ENCODE data around the gene KLF17.

The KLF17 gene

DNA sequence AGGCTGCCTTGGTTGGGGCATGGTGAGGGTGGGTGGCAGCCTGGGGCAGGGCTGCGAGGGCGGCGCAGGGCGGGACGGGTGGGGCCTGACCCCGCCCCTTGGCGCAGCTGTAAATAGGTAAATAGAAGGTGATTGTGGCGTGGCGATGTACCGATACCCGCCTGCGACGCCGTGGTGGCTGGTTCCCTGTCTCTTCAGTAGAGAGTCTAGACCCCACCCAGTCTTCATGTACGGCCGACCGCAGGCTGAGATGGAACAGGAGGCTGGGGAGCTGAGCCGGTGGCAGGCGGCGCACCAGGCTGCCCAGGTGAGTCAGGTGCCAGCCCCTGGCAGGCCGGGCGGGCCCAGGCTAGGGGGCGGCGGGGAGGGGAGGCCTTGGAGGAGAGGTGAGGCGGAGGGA is at the start of gene KLF17:
Gene KLF17 (plus strand): TSS at position 140 of the 400 bp plus-strand sequence. CDS start 87 bp downstream, at position 227.
- DNase-seq (ENCODE audit: low read depth in 2 of 2) = no peak

DNA sequence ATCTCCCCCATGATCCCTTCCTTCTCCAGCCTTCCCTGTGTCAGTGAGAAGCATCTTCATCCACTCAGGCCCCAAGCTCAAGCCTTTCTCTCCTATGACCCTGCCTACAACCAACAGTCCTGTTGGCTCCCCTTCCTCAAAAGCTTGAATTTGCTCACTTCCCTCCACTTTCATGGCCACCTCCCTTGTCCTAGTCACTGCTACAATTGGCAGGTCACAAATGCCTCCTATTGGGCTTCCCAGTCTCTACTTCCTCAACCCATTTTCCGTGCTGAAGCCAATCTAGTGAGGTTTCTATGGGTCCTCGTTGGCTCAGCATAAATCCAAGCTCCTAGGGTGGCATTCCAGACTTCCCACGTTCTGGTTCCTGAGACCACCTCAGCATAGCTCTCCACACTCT is 47.2 kb upstream of the KLF17 start:
- DNase-seq (ENCODE audit: low read depth in 2 of 2) = no peak

GRCh38 chr1:44072204-44072603 is 46.4 kb upstream of the KLF17 start:
- no peak for DNase-seq (ENCODE audit: low read depth in 2 of 2)

DNA sequence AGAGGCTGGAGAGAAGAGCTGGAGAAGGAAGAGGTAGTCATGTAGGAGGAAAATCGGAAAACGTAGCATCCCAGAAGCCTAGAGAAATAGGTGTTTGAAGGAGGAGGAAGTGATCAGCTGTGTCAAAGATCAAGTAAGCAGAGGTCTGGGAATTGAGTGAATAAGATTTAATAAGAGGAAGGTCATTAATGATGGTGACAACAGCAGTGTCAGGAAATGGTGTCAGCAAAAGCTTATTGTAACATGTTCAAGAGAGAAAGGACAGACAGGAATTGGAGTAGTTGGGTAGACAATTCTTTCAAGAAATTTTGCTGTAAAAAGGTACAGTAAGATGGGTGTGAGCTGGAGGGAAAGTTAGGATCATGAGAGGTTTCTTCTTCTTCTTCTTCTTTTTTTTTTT is 45.8 kb upstream of the KLF17 start:
- no peak for DNase-seq (ENCODE audit: low read depth in 2 of 2)

DNA sequence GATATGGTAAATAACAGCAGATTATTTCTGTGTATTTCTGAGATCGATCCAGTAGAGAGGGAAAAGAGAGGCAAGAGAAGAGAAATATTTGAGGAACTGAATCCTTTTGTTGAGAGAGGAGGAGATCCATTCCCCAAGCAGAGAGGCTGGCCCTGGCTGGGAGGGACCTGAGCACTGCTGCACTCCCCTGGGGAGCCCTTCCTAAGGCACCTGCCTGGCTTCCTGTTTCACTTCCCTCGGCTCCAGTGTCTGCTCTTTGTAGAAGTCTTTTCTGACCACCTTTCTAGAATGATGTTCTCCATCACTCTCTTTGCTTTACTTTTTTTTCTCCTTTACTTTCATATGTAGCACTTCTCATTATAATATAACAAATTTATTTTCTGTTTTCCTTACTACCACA is 45.1 kb upstream of the KLF17 start:
- DNase-seq (ENCODE audit: low read depth in 2 of 2) = no peak

DNA sequence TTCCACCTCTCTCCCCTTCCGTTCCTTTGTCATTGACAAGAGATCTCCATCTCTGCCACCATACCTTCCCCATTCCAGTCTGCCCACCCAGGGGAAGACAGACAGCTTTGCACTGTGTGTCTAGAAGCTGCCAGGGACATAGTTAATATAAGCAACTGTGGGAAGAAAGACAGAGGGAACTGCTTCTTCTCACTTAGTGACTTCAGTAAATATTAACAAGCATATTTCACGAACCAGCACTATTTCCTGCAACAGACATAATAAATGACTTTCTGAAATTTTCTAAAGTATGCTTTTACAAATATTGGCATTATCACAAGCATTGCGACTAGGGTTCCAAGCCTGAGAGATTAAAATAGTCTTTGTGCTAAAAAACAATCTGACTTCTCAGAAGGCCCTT is 44.2 kb upstream of the KLF17 start:
- DNase-seq (ENCODE audit: low read depth in 2 of 2) = no peak

DNA sequence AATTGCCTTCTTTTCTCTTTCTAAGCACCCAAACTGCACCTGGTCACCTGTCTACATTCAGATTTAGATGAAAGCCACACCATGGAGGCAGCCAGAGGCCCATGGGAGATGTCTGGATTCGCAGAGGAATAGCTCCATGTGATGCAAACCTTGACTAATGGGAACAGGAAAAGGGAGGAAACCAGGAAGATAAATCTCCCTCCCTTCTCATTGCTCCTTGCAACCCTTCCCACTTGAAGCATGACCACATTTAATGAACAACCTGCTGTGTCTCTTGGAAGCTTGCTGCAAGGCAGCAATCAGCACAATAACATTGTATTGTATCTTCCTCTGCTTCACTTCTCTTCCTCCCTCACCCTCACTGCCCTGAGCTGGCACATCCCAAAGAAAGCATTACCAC is 42.6 kb upstream of the KLF17 start:
- no peak for DNase-seq (ENCODE audit: low read depth in 2 of 2)

GRCh38 chr1:44077421-44077820 is 41.2 kb upstream of the KLF17 start:
- DNase-seq (ENCODE audit: low read depth in 2 of 2) = no peak

- no peak for DNase-seq (ENCODE audit: low read depth in 2 of 2)
Measured at GRCh38 chr1:44078104-44078503, 40.5 kb upstream of the KLF17 start.

DNA sequence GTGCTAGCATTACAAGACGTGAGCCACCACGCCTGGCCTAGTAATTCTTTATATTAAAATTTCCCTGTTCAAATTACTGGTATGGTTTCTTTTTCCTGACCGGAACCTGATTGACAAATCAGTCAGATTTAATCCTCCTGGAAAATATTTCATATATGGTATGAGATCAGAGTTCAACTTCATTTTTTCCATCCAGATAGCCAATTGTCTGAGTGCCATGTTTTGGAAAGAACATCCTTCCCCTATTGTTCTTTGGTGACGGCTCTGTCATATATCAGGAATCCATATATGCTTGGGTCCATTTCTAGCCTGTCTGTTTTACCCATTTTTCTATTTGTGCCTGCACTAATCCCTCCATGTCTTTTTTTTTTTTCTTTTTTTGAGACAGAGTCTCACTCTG is 39.1 kb upstream of the KLF17 start:
- DNase-seq (ENCODE audit: low read depth in 2 of 2) = no peak

DNA sequence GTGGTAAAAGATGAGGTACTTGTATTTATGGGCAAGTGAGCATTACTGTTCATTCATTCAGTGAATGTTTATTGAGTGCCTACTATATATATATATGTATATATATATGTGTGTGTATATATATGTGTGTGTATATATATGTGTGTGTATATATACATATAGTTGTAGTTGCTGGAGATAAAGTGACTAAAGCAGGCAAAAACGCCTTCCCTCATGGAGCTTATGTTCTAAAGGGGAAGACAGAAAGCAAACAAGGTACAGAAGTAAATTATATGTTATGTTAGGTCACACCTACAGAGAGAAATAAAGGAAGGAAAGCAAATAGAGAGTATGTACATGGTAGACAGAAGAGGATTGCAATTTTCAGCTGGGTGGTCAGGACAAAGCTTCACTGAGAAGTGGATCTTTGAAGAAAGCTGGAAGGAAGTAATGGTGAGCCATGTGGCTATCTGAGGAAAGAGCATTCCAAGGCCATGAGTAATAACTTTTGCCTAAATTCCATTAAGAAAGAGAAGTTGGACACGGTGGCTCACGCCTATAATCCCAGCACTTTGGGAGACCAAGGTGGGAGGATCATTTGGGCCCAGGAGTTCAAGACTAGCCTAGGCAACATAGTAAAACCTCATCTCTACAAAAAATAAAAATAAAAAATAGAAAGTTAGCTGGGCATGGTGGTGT is 33.5 kb upstream of the KLF17 start:
- DNase-seq (ENCODE audit: low read depth in 2 of 2) = no peak

DNA sequence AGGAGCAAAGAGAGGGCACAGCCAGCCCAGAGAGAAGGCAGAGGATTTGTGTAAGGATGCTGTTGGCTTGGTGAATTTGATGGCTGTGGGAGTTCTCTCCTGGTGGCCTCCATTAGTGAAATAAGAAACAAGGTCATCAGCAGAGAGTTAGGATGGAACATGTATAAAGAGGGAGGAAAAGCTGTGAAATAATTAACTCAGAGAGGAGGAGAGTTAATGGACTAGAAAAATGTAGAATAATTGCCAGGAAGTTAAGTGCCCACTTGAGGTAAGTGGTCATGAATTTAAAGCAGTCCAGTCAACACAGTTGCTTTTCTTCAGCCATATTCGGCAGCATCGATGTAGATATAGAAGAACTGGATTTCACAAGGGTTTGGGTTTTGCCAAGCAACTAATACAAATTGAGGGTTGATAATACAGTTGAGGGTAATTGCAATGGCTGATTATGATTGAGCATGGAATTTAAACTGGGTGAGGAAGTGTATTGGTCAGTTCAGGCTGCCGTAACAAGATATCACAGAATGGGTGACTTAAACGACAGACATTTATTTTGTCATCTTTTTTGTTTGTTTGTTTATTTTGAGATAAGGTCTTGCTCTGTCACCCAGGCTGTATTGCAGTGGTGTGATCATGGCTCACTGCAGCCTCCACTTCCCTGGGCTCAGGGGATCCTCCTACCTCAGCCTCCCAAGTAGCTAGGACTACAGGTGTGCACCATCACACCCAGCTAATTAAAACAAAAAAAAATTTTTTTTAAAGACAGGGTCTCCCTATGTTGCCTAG is 31.7 kb upstream of the KLF17 start:
- DNase-seq (ENCODE audit: low read depth in 2 of 2) = no peak

DNA sequence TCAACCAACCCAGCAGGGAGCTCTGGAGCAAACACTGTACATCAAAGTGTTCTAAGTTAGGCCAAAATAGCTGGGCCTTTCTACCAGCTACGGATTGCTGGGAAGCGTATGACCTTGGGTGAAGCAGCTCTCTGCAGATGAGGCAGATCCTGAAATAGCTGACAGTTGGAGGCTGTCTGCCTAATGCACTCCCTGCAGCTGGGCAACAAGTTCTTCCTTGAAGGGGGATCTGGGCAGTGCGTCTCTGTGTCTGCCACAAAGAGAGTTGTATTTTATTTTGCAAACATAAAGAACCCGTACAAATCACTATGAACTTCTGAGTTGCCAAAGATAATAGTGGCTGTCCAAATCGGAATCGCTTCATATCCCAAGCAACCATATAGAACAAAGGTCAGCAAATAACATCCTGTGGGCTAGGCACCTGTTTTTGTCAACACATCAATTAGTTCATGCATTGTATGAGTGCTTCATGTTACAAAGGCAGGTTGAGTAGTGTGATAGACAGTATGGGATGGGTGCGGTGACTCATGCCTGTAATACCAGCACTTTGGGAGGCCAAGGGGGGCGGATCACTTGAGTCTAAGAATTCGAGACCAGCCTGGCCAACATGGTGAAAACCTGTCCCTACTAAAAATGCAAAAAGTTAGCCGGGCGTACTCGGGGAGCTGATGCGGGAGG is 29.1 kb upstream of the KLF17 start:
- no peak for DNase-seq (ENCODE audit: low read depth in 2 of 2)

DNA sequence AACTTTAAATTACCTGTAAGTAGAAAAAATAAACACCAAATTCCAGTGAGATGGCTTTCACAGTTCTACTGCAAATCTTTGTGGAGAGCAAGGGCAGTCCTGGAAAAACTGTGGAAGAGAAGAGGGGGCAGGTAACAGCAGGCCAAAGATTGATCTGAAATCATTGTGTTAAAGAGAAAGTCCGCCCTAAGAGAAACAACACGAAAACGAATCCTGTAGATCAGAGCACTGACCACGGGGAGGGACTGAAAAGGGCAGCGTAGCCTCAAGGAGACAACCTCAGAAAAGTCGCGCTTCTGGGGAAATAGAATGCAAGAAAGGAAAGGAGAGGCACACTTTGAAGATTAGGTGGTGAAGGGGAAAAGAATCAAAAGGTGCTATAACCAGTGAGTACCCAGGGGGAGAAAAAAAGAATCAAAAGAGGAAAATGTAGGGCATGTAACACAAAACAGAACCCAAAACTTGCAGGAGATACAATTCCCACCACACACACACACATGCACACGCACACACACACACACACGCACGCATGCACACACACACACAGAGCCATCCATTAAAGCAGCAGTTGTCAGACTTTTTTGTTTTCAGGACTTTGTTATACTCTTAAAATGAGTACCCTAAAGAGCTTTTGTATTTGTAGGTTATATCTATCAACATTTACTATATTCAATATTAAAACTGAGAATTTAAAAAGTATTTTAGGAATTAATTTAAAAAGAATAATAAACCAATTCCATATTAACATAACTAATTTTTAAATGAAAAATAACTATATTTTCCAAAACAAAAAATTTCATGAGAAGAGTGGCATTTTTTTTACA is 28.0 kb upstream of the KLF17 start:
- no peak for DNase-seq (ENCODE audit: low read depth in 2 of 2)

DNA sequence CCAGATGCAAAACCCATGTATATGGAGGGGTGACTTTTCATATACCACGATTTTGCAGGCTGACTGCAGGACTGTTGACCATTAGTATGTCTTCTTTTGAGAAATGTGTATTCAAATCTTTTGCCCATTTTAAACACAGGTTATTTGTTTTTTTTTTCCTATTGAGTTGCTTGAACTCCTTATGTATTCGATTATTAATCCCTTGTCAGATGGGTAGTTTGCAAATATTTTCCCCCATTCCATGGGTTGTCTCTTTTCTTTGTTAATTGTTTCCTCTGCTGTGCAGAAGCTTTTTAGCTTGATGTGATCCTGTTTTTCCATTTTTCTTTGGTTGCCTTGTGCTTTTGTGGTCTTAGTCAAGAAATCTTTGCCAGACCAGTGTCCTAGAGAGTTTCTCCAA is 24.6 kb upstream of the KLF17 start:
- DNase-seq (ENCODE audit: low read depth in 2 of 2) = no peak

DNA sequence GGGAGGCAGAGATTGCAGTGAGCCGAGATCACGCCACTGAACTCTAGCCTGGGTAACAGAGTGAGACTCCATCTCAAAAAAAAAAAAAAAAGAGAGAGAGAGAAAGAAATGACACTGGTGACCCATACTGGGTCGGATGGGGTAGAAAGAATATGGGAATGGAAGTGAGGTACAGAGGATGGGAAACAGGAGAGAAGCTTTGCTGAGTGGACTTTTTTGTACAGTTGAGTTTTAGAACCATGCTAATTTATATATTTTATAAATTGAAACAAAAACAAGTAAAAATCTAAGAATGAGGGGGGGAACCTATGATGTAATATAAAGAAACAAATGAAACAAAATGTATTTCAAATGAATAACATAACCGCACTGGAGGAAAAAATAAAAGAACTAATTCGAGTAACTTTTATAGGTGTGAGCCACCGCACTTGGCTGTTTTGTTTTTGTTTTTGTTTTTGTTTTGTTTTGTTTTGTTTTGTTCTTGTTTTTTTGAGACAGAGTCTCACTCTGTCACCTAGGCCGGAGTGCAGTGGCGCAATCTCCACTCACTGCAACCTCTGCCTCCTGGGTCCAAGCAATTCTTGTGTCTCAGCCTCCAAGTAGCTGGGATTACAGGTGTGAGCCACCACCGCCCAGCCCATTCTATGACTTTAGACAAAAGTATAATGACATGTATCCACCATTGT is 18.3 kb upstream of the KLF17 start:
- no peak for DNase-seq (ENCODE audit: low read depth in 2 of 2)

DNA sequence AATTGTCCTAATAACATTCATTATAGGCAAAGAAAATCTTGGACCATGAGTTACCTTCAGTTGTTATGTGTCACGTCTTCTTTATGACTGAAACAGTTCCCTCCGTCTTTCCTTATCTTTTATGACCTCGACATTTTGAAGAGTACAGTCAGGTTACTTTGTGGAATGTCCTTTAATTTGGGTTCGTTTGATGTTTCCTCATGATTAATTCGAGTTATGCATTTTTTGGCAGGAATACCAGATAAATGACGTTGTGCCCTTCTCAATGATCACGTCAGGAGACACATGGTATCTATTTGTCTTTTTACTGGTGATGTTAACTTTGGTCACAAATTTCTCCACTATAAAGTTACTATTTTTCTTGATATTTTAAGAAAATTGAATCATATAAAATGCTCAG is 17.3 kb upstream of the KLF17 start:
- no peak for DNase-seq (ENCODE audit: low read depth in 2 of 2)

- DNase-seq (ENCODE audit: low read depth in 2 of 2) = no peak
Measured at GRCh38 chr1:44103270-44104131, 15.1 kb upstream of the KLF17 start.

DNA sequence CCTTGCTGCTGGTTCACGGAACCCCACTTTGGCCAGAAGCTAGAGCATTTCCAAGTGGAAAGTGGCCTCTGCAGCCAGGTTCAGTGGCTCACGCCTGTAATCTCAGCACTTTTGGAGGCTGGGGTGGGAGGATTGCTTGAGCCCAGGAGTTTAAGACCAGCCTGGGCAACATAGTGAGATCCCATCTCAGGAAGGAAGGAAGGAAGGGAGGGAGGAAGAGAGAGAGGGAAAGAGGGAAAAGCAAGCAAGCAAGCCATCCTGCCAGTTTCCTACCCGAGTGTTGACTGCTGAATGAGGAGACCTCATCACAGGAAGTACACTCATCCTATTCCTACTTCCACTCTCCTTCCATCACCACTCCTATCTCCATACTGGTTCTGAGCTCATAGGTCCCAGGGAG is 12.8 kb upstream of the KLF17 start:
- DNase-seq (ENCODE audit: low read depth in 2 of 2) = no peak

DNA sequence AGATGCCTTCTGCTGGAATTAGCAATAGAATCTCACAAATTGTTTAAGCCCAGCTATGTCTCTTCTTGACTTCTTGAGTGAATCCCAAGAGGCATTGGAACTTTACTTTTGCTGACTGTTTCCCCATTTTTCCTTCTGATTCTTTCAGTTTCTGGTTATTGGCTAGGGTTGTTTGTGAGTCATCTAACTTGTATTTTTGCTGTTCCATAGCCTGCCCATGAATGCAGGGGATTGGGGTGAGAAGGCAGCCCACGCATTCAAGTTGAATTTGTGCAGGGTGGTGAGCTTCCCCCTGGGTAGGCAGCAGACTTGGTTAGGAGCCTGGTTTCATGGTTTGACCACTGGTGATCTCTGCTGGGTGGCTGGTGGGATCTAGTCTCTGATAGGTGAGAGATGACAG is 10.4 kb upstream of the KLF17 start:
- DNase-seq (ENCODE audit: low read depth in 2 of 2) = no peak

DNA sequence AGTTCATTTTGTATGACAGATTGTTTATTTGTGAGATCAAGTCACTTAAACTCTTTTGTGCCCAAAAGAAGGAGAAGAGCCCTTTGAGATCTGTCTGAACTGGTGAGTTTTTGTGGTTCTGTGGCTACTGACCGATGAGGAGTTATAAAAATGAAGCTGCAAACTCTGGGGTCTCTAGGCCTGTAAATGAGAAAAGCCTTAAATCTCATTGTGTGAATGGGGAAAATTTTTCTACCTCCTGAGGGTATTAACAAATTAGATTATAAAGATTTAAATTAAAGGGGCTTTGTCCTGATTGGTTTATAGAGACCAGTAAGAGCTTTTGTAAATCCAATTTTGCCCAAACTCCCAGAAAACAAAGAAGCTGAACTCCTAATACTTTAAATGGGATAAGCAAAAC is 9.7 kb upstream of the KLF17 start:
- no peak for DNase-seq (ENCODE audit: low read depth in 2 of 2)

Measured in stimulated activated CD4-positive, alpha-beta T cell treated with anti-CD3 and anti-CD28 coated beads, Interleukin-1b, Interleukin-23, amount 100 ng/mL, for 4 hours (primary cell).